ENCODE results near the gene ATXN7L1.

- TF ChIP-seq POLR2AphosphoS5 (IDR thresholded peaks at IDR 0.05; ENCODE audit: insufficient read depth in 1 of 2, low read depth in 1 of 2) = peak in 1 of 2 donors; percentile 53
- TF ChIP-seq CTCF (IDR thresholded peaks at IDR 0.05) = no peak
Observed at GRCh38 chr7:105830405-105831301, 45.7 kb downstream of the ATXN7L1 start.
